T47D (cell line): Measurements from ENCODE around the gene PARVA.

Source experiments
- DNase-seq, 2 experiments: peaks; one replicate each; pipeline versions ENCODE4 v3.0.0 to v3.0.0-alpha.2; 2011 to 2012; ENCODE audit warnings: low read depth in 1 of 2, low spot score in 1 of 2
- JUND ChIP-seq: IDR thresholded peaks from 2 replicates; pipeline ENCODE4 v1.6.1; 2012; ENCODE audit warnings: low read depth
- in situ Hi-C: cut with HindIII; loops from 2 replicates; pipeline ENCODE4 v1.10.0; 2016; ENCODE audit warnings: low sequenced_read_pairs, low pct_unique_long_range_greater_than_20kb

Gene PARVA

DNA sequence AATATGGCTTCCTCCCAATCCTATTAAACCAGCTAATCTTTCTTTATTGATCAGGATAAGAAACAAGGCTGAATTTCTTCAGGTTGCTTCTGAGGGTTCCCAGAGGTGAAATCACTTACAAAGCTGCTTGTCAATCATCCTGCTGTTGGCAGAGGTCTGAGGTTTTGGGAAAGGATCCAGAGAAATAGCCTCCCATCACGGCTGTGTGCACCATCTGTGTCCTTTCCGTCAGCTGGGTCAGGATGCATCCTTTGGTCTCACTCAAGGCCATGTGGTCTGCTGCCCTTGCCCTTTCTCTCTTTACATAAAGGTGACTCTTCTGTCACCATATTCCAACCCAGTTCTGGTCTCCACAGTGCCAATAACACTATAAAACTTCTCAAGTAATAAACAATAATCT, 183.5 kb downstream of the PARVA start:
- TF ChIP-seq JUND: no peak
- no peak for DNase-seq
- in situ Hi-C loops: no loop called here

DNA sequence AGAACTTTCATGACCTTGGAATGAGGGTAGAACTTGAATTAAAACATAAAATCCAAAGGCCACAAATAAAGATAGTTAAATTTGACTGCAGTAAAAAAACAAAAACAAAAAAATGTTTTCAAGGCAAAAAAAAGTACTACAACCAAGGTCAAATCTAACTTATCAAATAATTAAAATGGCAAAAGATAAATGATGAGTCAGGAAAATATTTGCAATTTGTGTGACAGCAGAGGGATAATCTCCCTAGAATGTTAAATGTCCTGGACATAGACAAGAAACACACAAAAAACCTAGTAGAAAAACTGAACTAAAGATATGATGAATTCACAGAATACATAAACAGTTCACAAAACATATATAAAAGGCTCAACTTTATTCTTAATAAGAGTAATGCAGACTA, 186.6 kb downstream of the PARVA start:
- no peak for TF ChIP-seq JUND
- in situ Hi-C loops: no loop called here
- no peak for DNase-seq

DNA sequence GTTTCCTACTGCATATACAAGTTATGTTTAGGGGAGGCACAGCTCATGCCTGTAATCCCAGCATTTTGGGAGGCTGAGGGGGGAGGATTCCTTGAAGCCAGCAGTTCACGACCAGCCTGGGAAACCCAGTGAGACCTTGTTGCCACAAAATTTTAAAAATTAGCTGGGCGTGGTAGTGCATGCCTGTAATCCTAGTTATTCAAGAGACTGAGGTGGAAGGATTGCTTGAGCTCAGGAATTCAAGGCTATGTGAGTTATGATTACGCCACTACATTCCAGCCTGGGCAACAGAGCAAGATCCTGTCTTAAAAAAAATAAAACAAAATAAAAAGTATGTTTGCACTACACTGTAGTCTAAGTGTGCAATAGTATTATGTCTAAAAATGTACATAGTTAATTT, 188.0 kb downstream of the PARVA start:
- in situ Hi-C loops: no loop called here
- no peak for TF ChIP-seq JUND
- no peak for DNase-seq

DNA sequence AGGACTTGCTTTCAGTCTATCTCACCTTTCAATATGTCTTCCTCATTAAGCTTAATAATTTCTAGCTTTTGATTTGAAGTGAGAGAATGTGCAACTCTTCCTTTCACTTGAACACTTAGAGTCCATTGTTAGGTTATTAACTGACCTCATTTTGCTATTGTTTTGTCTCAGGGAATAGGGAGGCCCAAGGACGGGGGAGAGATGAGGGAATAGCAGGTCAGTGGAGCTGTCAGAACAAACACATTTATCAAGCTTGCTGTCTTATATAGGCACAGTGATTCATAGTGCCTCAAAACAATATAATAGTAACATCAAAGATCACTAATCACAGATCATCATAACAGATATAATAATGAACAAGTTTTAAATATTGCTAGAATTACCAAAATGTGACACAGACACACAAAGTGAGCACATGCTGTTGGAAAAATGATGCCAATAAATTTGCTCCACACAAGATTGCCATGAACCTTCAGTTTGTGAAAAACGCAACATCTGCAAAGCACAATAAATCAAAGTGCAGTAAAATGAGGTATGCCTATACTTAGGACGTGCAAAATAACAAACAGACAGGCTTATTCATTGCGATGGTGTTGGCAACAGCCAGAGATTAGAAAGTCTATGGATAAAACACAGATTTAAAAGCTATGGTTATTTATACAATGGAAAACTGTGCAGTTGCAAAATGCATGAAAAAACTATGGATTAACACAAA, 190.5 kb downstream of the PARVA start:
- in situ Hi-C loops: no loop called here
- TF ChIP-seq JUND: no peak
- no peak for DNase-seq

DNA sequence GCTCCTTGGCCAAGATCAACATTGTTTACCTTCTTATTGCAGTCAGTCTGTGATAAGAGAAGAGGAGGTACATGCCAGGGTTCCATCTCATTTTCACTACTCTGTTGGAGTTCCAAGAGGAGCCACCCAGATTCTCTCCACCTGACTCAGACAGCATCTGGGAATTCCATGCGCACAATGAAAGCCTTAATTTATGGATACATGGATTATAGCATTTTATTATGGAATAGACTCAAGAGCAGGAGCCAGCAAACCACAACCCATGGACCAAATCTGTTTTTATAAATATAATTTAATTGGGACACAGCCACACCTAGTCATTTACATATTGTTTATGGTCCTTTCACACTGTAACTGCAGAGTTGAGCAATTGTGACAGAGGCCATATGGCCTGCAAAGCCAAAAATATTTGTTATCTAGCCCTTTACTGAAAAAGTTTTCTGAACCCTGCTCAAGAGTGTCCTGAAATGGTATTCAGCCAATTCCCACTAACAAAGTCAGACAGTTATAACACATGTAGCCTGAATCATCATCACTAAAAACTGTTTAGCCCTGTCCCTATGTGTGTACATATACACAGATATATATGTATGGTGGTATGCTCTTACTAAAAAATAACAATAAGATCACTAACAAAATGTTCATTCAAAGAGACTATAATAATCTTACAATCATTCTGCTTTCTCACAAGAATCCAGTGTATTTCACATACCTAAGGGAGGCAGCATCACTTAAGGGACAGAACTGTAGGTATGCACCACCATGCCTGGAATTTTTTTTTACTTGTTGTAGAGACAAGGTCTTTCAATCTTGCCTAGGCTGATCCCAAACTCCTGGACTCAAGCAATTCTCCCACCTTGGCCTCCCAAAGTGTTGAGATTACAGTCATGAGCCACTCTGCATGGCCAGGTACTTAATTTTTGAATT, 192.4 kb downstream of the PARVA start:
- TF ChIP-seq JUND: no peak
- in situ Hi-C loops: no loop called here
- no peak for DNase-seq

DNA sequence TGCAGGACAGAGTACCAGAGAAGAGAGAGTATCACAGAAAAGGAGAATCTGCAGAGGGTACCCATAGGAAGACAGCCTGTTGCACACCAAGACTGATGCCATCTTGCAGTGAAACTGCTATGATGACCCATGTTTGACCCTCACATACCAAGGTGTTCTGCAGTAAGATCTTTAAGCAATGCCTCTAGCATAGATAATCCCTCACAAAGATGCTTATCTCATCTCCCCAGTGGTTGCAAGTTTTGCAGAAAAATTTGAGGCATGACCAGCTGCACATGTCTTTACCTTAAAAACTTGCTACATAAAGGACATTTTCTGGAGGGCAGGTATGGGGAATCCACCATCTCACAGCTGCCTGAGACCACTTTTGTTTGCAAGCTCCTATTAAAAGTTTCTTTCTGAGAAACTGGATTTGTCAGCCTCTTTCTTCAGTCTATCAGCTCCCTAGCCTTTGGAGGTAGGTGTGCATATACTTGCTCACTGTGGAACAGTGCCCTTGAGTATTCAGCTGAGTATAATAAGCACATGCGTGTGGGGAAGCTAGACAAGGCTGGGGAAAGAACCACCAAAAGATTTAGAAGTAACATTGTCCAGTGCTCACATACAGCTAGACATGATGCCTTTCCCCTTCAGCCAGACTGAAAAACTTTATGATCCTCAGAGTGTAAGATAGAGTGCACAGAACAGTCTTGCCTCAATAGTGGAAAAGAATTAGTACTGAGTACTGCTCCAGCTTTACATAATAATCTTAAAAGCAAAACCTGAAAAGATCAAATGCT, 196.5 kb downstream of the PARVA start:
- DNase-seq: no peak
- no peak for TF ChIP-seq JUND
- in situ Hi-C loops: no loop called here

DNA sequence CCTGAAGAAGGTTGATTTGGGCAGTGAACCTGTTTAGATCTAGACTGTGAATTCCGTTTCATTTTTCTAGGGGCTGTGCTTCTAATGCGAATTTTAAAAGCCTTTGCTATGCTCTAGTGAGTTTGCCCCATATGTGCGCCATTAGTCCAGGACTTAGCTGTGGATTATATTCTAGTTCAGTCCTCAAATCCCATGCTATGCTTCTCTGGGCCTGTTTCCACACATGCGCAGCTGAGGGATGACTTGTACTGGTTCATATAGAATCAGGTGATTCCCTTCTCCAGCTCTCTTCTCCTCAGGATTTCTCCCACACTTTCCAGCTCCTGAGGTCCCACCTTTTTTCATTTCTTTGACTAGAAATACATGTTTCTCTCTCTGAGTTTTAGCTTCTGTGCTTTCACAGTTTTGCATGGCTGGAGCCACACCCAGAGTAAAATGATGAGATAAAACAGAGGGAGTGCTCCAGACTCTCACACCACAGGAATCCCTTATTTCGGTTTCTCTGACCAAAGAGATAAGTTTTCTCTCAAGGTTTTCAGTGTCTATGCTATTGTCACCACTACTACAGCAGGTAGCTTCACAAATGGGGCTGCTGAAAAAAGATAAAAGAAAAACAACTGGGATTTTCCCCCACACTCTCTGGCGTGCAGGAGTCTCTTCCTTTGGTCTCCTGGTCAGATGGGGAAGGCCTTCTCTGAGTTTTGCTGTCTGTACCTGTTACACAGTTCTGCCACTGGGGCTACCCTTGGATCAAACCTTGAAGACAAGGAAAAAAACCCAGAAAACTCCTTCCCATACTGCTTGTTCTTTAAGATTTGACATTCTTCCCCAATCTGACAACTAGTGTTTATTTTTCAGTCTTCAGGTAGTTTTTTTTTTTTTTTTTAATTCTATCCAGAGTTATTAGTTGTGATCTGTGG, 200.6 kb downstream of the PARVA start:
- in situ Hi-C loops: no loop called here
- DNase-seq: no peak
- TF ChIP-seq JUND: no peak

DNA sequence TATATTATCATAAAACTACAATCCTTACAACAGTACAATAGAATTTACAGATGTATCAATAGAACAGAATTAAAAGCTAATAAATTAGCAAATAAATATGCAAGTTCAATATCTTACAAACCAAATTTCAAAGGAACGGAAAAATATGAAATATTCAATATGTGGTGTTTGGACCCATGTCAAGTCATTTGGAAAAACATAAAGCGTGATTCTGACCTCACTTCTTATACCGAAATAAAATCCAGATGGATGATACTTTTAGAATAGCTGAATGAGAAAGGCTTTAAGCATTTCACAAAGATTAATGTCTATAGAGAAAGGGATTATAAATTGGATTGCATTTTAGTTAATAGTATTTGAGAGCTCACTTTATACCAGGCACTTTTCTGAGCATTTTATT, 204.0 kb downstream of the PARVA start:
- in situ Hi-C loops: no loop called here
- TF ChIP-seq JUND: no peak

DNA sequence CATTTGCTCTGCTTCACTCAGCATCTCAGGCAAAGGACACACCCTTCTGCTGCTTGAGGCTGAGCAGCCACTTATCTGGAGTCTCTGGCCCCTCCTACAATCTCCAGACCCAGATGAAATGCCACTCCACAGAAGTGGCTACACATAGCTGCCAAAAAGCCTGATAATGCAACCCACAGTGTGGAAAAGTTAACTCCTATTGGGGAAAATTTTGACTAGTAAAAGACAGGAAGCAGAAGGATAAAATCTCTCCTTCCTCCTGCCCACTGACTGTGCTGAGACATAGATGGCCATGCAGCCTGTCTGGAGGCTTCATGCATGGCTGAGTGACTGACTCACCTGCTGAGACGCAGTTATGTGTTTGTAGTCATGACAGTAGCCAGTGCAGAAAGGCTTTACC, 204.6 kb downstream of the PARVA start:
- TF ChIP-seq JUND: no peak
- in situ Hi-C loops: no loop called here
- DNase-seq: no peak

More for the DNA sequence above, 204.0 kb downstream of the PARVA start:
- DNase-seq: no peak
